HG03460 (cell line): ENCODE results near the gene COL1A1.

ENCODE experiments used
- ATAC-seq: cut with Tn5 transposase; IDR thresholded peaks from one replicate; pipeline ENCODE4 v1.9.1; 2021; ENCODE audit not compliant: unreplicated experiment

Gene COL1A1

GRCh38 chr17:50187751-50188530, 13.5 kb downstream of the COL1A1 start:
- ATAC-seq: no peak

- no peak for ATAC-seq
These were observed 14.1 kb downstream of the COL1A1 start for GRCh38 chr17:50187394-50187725.

- no peak for ATAC-seq
These were observed 14.6 kb downstream of the COL1A1 start for GRCh38 chr17:50186661-50187393.

GRCh38 chr17:50185631-50186471, 15.6 kb downstream of the COL1A1 start:
- ATAC-seq: no peak

- ATAC-seq: no peak
These were observed 16.6 kb downstream of the COL1A1 start for GRCh38 chr17:50184611-50185398.

- no peak for ATAC-seq
These were observed 17.4 kb downstream of the COL1A1 start for GRCh38 chr17:50184064-50184463.

GRCh38 chr17:50183421-50183994, 17.9 kb downstream of the COL1A1 start:
- ATAC-seq: no peak

- ATAC-seq: no peak
These were observed 18.5 kb downstream of the COL1A1 start for GRCh38 chr17:50182783-50183420.

- ATAC-seq: no peak
These were observed 19.6 kb downstream of the COL1A1 start for GRCh38 chr17:50181591-50182560.

- ATAC-seq: no peak
These were observed 20.3 kb downstream of the COL1A1 start for GRCh38 chr17:50181144-50181543.

GRCh38 chr17:50180620-50181019, 20.8 kb downstream of the COL1A1 start:
- ATAC-seq: no peak

GRCh38 chr17:50180111-50180510, 21.3 kb downstream of the COL1A1 start:
- ATAC-seq: no peak

GRCh38 chr17:50177983-50178834, 23.2 kb downstream of the COL1A1 start:
- peak; percentile 66 for ATAC-seq

GRCh38 chr17:50177476-50177875, 24.0 kb downstream of the COL1A1 start:
- no peak for ATAC-seq

GRCh38 chr17:50176559-50177357, 24.7 kb downstream of the COL1A1 start:
- no peak for ATAC-seq

- no peak for ATAC-seq
These were observed 26.2 kb downstream of the COL1A1 start for GRCh38 chr17:50175035-50175807.
